Regular cardiac myocyte (primary cell): ENCODE results near the gene RHBDD2. TPM values are rescaled to one million over a fixed set of nuclear protein-coding genes. Genes with fewer than 3 reads are reported as not detected.

Experiments used
- total RNA-seq: library from RNA; depleted of rRNA; stranded (reverse); fragments of >200 nt; gene quantifications from 2 replicates; pipeline ENCODE4 v1.2.3, GENCODE V29; 2014

The RHBDD2 gene
- 11.5 and 20.9 TPM in 2 replicates for total RNA-seq

DNA sequence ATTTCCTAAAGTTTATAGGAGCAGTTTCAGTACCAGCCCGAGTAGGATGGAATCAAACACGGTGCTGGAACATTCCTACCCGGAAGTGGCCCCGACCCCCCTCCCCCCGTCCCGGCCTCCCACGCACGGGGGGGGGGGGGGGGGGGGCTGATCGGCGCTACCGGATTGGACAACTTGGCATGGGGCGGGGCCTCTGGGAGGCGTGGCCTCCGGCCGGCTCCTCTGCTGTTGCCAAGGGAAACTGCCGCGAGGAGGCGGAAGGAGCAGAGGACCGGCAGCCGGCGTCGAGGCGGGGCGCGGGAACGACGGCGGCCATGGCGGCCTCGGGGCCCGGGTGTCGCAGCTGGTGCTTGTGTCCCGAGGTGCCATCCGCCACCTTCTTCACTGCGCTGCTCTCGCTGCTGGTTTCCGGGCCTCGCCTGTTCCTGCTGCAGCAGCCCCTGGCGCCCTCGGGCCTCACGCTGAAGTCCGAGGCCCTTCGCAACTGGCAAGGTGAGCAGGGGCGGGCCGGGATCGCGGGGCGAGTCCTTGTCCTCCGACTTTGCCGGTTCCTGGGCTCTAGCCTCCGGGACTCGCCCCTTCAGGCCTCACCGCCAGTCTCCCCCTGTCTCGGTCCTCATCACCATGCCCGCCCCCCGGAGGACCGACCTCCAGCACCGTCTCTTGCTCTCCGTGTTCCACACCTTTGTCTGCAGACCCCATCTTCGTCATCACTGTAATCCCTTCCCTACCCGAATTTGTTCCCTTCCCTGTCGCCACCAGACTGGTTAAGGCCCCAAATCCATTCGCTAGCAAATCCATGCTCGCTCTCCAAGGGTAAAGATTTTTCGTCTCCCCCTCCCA is at the start of gene RHBDD2:
Gene RHBDD2 (plus strand): TSS at position 266 of the 843 bp plus-strand sequence. CDS start 49 bp downstream, at position 315.

DNA sequence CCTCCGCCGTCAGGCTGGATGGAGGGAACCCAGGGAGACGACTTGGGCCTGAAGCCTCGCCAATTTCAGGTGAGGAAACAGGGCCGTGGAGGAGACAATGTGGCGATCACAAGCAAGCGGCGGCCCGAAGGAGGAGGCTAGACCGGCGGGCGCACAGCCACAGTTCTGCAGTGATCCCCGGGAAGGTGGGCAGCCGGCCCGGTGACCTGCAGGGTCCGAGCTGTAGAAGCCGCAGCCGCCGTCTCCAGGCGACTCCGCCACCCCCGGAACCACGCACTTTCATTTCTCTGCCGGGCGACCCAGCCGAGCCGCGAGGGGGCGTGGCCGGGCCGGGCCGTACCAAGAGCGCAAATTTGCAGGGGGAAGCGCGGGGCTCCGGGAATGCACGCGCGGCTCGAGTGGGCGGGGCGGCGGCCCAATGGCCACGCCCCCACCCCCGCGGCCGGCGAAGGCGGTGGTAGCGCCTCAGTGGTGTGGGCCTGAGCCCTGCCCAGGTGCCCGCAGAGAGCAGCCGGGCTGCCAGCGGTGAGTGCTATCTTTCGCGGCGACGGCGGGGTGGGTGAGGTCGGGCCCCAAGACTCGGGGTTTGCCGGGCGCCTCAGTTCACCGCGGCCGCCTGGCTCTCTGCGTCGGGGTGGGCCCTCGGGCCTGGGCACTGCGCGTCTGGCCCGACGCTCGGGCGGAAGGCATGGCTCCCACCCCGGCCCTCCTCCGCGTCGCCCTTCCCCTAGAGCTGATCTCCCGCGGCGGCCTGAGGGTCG is 36.0 kb downstream of the RHBDD2 start, which contains the start of gene POR:
Gene POR (plus strand): TSS at position 501 of the 761 bp plus-strand sequence. CDS start 38,847 bp downstream, outside the sequence.

Other genes with a start within 250 kb of the RHBDD2 start
- 9.6 and 10.7 TPM in 2 replicates for gene HIP1, start 140.1 kb upstream of the RHBDD2 start, total RNA-seq
- gene CCL26, start 106.8 kb upstream of the RHBDD2 start, total RNA-seq = 2.9 and 12.1 TPM in 2 replicates
- gene CCL24, start 65.2 kb upstream of the RHBDD2 start, total RNA-seq = not detected in 2 replicates
- 77.8 and 82.2 TPM in 2 replicates for gene POR, start 36.1 kb downstream of the RHBDD2 start, total RNA-seq
- gene TMEM120A, start 115.6 kb downstream of the RHBDD2 start, total RNA-seq = 16.1 and 18.9 TPM in 2 replicates
- 40.0 and 61.3 TPM in 2 replicates for gene STYXL1, start 169.0 kb downstream of the RHBDD2 start, total RNA-seq
- 24.5 and 43.9 TPM in 2 replicates for gene MDH2, start 169.1 kb downstream of the RHBDD2 start, total RNA-seq